GM20000 (cell line): Measurements from ENCODE around the gene WFDC5.

Experiments used
- DNase-seq: peaks from one replicate; pipeline ENCODE4 v3.0.0; 2012; ENCODE audit warnings: low spot score
- CTCF ChIP-seq: IDR thresholded peaks from 2 replicates; pipeline ENCODE4 v1.5.1; 2012; ENCODE audit warnings: mild to moderate bottlenecking, control low read depth; ENCODE audit errors: extremely low read depth, missing control alignments

WFDC5 gene

GRCh38 chr20:45077559-45077958 is 37.4 kb downstream of the WFDC5 start:
- TF ChIP-seq CTCF, result no peak
- DNase-seq, result no peak

GRCh38 chr20:45073221-45073620 is 41.8 kb downstream of the WFDC5 start:
- no peak for TF ChIP-seq CTCF
- no peak for DNase-seq

- TF ChIP-seq CTCF, result no peak
- no peak for DNase-seq
Observed at GRCh38 chr20:45072066-45072465, 42.9 kb downstream of the WFDC5 start.

- DNase-seq, result no peak
- no peak for TF ChIP-seq CTCF
Observed at GRCh38 chr20:45070932-45071632, 43.9 kb downstream of the WFDC5 start.

- no peak for DNase-seq
- TF ChIP-seq CTCF, result no peak
Observed at GRCh38 chr20:45069261-45069660, 45.7 kb downstream of the WFDC5 start.

- no peak for DNase-seq
- TF ChIP-seq CTCF, result no peak
Observed at GRCh38 chr20:45067558-45067957, 47.4 kb downstream of the WFDC5 start.

- TF ChIP-seq CTCF, result no peak
- DNase-seq, result no peak
Observed at GRCh38 chr20:45067087-45067486, 47.9 kb downstream of the WFDC5 start.
